H1 (cell line): ENCODE data around the gene ZNF24. TPM values are rescaled to one million over a fixed set of nuclear protein-coding genes. Genes with fewer than 3 reads are reported as not detected.

ENCODE experiments used
- CTCF ChIA-PET: fragments of 300-600 bp; sonication (Branson Sonifier 250); formaldehyde crosslinking; loops from one replicate; lab custom pipeline; 2021; ENCODE audit not compliant: partially characterized antibody; lab: Charles Lee
- POLR2A ChIA-PET: fragments of 300-600 bp; sonication (Branson Sonifier 250); formaldehyde crosslinking; loops from one replicate; lab custom pipeline; 2021; ENCODE audit warnings: inconsistent platforms; ENCODE audit not compliant: partially characterized antibody; lab: Charles Lee
- DNase-seq, 2 experiments: peaks; one replicate each; pipeline versions ENCODE4 v3.0.0 to v3.0.0-alpha.2; 2010 to 2022; ENCODE audit warnings: low spot score in 2 of 2, low read depth in 1 of 2, mixed read lengths in 1 of 2
- FAIRE-seq: peaks from 2 replicates; lab custom pipeline; 2011; peaks lifted over from hg19 to GRCh38; lab: Jason Lieb, UNC
- H2AFZ ChIP-seq: 2 replicates; pipeline ENCODE4 v1.8.1; 2012; ENCODE audit warnings: low read length, inconsistent platforms
- H2AK5ac ChIP-seq: 2 replicates; pipeline ENCODE4 v1.6.1; 2013; ENCODE audit warnings: low read depth, low read length
- H2BK120ac ChIP-seq: replicated peaks from 2 replicates; pipeline ENCODE3; 2013; ENCODE audit warnings: low read depth, low read length, inconsistent platforms
- H2BK12ac ChIP-seq: 2 replicates; pipeline ENCODE4 v1.6.1; 2013; ENCODE audit warnings: low read depth, low read length
- H2BK15ac ChIP-seq: 2 replicates; pipeline ENCODE4 v1.6.1; 2013; ENCODE audit warnings: low read length
- H2BK20ac ChIP-seq: 2 replicates; pipeline ENCODE4 v1.6.1; 2013; ENCODE audit warnings: low read length
- H2BK5ac ChIP-seq: 2 replicates; pipeline ENCODE4 v1.6.1; 2013; ENCODE audit warnings: low read depth, low read length
- H3K14ac ChIP-seq: 2 replicates; pipeline ENCODE4 v1.6.1; 2013; ENCODE audit warnings: inconsistent platforms; ENCODE audit not compliant: insufficient read length
- H3K18ac ChIP-seq: 2 replicates; pipeline ENCODE4 v1.6.1; 2013; ENCODE audit warnings: low read length; ENCODE audit errors: extremely low read depth
- H3K23ac ChIP-seq: 2 replicates; pipeline ENCODE4 v1.6.1; 2013; ENCODE audit warnings: inconsistent platforms; ENCODE audit not compliant: insufficient read length
- H3K23me2 ChIP-seq: 2 replicates; pipeline ENCODE4 v1.6.1; 2013; ENCODE audit warnings: low read depth, low read length
- H3K27ac ChIP-seq: 2 replicates; pipeline ENCODE4 v1.6.1; 2011; ENCODE audit warnings: low read depth, low read length, inconsistent platforms
- H3K27me3 ChIP-seq, 4 experiments: replicated peaks in 1 of 4; 1 replicate in 1 of 4; 2 replicates in 3 of 4; pipeline versions ENCODE4 v1.6.1 to v1.8.1; 2011 to 2013; ENCODE audit warnings: low read length in 3 of 4, mild to moderate bottlenecking in 3 of 4, inconsistent platforms in 2 of 4, mixed read lengths in 2 of 4, moderate library complexity in 1 of 4; ENCODE audit not compliant: control insufficient read depth in 3 of 4, insufficient read depth in 3 of 4; ENCODE audit errors: extremely low read depth in 1 of 4
- H3K36me3 ChIP-seq, 4 experiments: 2 replicates each; pipeline versions ENCODE4 v1.6.1 to v1.8.1; 2011 to 2013; ENCODE audit warnings: mild to moderate bottlenecking in 4 of 4, low read length in 3 of 4, moderate library complexity in 2 of 4, control low read depth in 1 of 4, inconsistent platforms in 1 of 4; ENCODE audit not compliant: insufficient read depth in 4 of 4, control insufficient read depth in 2 of 4
- H3K4ac ChIP-seq: replicated peaks from 2 replicates; pipeline ENCODE3; 2013; ENCODE audit warnings: low read length, low read depth, mixed read lengths, inconsistent platforms; ENCODE audit not compliant: insufficient read length
- H3K4me1 ChIP-seq, 4 experiments: replicated peaks in 1 of 4; 1 replicate in 1 of 4; 2 replicates in 3 of 4; pipeline versions ENCODE4 v1.6.1 to v1.8.1; 2011 to 2013; ENCODE audit warnings: low read length in 3 of 4, inconsistent platforms in 2 of 4, mixed read lengths in 1 of 4; ENCODE audit not compliant: insufficient read depth in 4 of 4, control insufficient read depth in 3 of 4
- H3K4me2 ChIP-seq, 2 experiments: 2 replicates each; pipeline versions ENCODE4 v1.6.1 to v1.8.1; 2011 to 2013; ENCODE audit warnings: low read depth in 2 of 2, low read length in 2 of 2, control low read depth in 1 of 2, inconsistent platforms in 1 of 2, mild to moderate bottlenecking in 1 of 2; ENCODE audit not compliant: insufficient read depth in 1 of 2
- H3K4me3 ChIP-seq, 4 experiments: fragments of 200-600, 300-600 bp in 1 of 4; sonication (generic), shearing (Covaris generic), sonication (Bioruptor Twin) in 1 of 4; 2 replicates each; pipeline versions ENCODE4 v1.5.1 to v1.8.1; 2011 to 2016; ENCODE audit warnings: low read length in 4 of 4, low read depth in 3 of 4, control low read depth in 2 of 4, inconsistent platforms in 2 of 4, mild to moderate bottlenecking in 2 of 4, mixed read lengths in 1 of 4, moderate library complexity in 1 of 4; ENCODE audit not compliant: insufficient read depth in 2 of 4; ENCODE audit errors: extremely low read depth in 1 of 4
- H3K56ac ChIP-seq: replicated peaks from 2 replicates; pipeline ENCODE3; 2013; ENCODE audit warnings: low read depth, mild to moderate bottlenecking, mixed read lengths, low read length, inconsistent platforms; ENCODE audit not compliant: insufficient read length
- H3K79me1 ChIP-seq: 2 replicates; pipeline ENCODE4 v1.6.1; 2013; ENCODE audit warnings: low read depth, low read length, control low read depth
- H3K79me2 ChIP-seq, 2 experiments: 2 replicates each; pipeline versions ENCODE4 v1.6.1 to v1.8.1; 2012 to 2013; ENCODE audit warnings: low read length in 2 of 2, mild to moderate bottlenecking in 2 of 2, inconsistent platforms in 1 of 2; ENCODE audit not compliant: insufficient read depth in 2 of 2, control insufficient read depth in 1 of 2
- H3K9ac ChIP-seq, 4 experiments: replicated peaks in 1 of 4; 1 replicate in 1 of 4; 2 replicates in 3 of 4; pipeline versions ENCODE4 v1.6.1 to v1.8.1; 2011 to 2013; ENCODE audit warnings: low read depth in 3 of 4, low read length in 3 of 4, control low read depth in 2 of 4, mild to moderate bottlenecking in 2 of 4, moderate library complexity in 2 of 4, inconsistent platforms in 1 of 4; ENCODE audit errors: extremely low read depth in 1 of 4
- H3K9me3 ChIP-seq, 2 experiments: 2 replicates each; pipeline versions ENCODE4 v1.6.1 to v1.8.1; 2012 to 2013; ENCODE audit warnings: mild to moderate bottlenecking in 2 of 2, moderate library complexity in 2 of 2, control low read depth in 1 of 2, inconsistent platforms in 1 of 2, low read depth in 1 of 2, low read length in 1 of 2, mixed read lengths in 1 of 2; ENCODE audit not compliant: insufficient read depth in 2 of 2
- H4K20me1 ChIP-seq, 2 experiments: replicated peaks in 1 of 2; 2 replicates each; pipeline versions ENCODE3 to v1.8.1; 2011 to 2013; ENCODE audit warnings: inconsistent platforms in 2 of 2, low read length in 2 of 2, mild to moderate bottlenecking in 1 of 2; ENCODE audit not compliant: insufficient read depth in 2 of 2, control insufficient read depth in 1 of 2
- H4K5ac ChIP-seq: 2 replicates; pipeline ENCODE4 v1.6.1; 2013; ENCODE audit warnings: low read length, low read depth, mixed read lengths, inconsistent platforms; ENCODE audit not compliant: insufficient read length
- H4K8ac ChIP-seq: 2 replicates; pipeline ENCODE4 v1.8.0; 2013; ENCODE audit warnings: mild to moderate bottlenecking, moderate library complexity, low read length, inconsistent platforms; ENCODE audit not compliant: insufficient read depth; ENCODE audit errors: extremely low read depth
- H4K91ac ChIP-seq: replicated peaks from 2 replicates; pipeline ENCODE3; 2013; ENCODE audit warnings: low read length, mixed read lengths, inconsistent platforms; ENCODE audit not compliant: insufficient read length
- ASH2L ChIP-seq: fragments of 200-600, 300-600 bp; sonication (generic); IDR thresholded peaks from one replicate; pipeline ENCODE4 v1.7.1; 2017; ENCODE audit warnings: low read length
- BRCA1 ChIP-seq: IDR thresholded peaks from 2 replicates; pipeline ENCODE4 v1.6.1; 2012; ENCODE audit warnings: low read depth, low read length, improper control_type of control experiment
- CEBPB ChIP-seq: IDR thresholded peaks from 2 replicates; pipeline ENCODE4 v1.6.1; 2012; ENCODE audit warnings: low read depth, low read length
- CHD1 ChIP-seq: IDR thresholded peaks from 2 replicates; pipeline ENCODE4 v1.6.1; 2012; ENCODE audit warnings: low read depth, low read length, improper control_type of control experiment
- E2F6 ChIP-seq: IDR thresholded peaks from 2 replicates; pipeline ENCODE4 v1.6.1; 2012; ENCODE audit warnings: inconsistent platforms
- HDAC2 ChIP-seq, 2 experiments: fragments of 300-600 bp in 1 of 2; sonication (generic) in 1 of 2; IDR thresholded peaks; 2 replicates each; pipeline ENCODE4 v1.6.1; 2011 to 2012; ENCODE audit warnings: low read depth in 2 of 2, low read length in 2 of 2, mild to moderate bottlenecking in 2 of 2, moderate library complexity in 2 of 2, borderline replicate concordance in 1 of 2, inconsistent platforms in 1 of 2
- KDM1A ChIP-seq: fragments of 200-600, 300-600 bp; sonication (generic); IDR thresholded peaks from 2 replicates; pipeline ENCODE4 v1.7.1; 2016; ENCODE audit warnings: mild to moderate bottlenecking, low read length, borderline replicate concordance
- KDM4A ChIP-seq: IDR thresholded peaks from one replicate; pipeline ENCODE4 v1.7.1; 2012; ENCODE audit warnings: low read depth, mild to moderate bottlenecking, moderate library complexity, low read length, inconsistent platforms; ENCODE audit not compliant: severe bottlenecking
- RAD21 ChIP-seq, 2 experiments: IDR thresholded peaks in 1 of 2; conservative IDR thresholded peaks in 1 of 2; 2 replicates each; pipeline ENCODE4 v1.6.1; 2011; ENCODE audit warnings: low read depth in 2 of 2, low read length in 2 of 2, improper control_type of control experiment in 1 of 2, inconsistent platforms in 1 of 2, mild to moderate bottlenecking in 1 of 2, moderate library complexity in 1 of 2
- RBBP5 ChIP-seq: IDR thresholded peaks from 2 replicates; pipeline ENCODE4 v1.7.1; 2012; ENCODE audit warnings: low read depth, mild to moderate bottlenecking, inconsistent platforms, low read length, moderate library complexity, borderline replicate concordance
- SIN3A ChIP-seq, 2 experiments: IDR thresholded peaks in 1 of 2; conservative IDR thresholded peaks in 1 of 2; 2 replicates each; pipeline ENCODE4 v1.6.1; 2011 to 2012; ENCODE audit warnings: low read length in 2 of 2, improper control_type of control experiment in 1 of 2, low read depth in 1 of 2, mild to moderate bottlenecking in 1 of 2
- USF2 ChIP-seq: IDR thresholded peaks from 2 replicates; pipeline ENCODE4 v1.6.1; 2011; ENCODE audit warnings: low read length, improper control_type of control experiment
- polyA plus RNA-seq, 7 experiments: library from polyadenylated mRNA; depleted of rRNA in 3 of 7; stranded (reverse) in 5 of 7; unstranded in 2 of 7; fragments of >200 nt in 5 of 7; fragments of 200-250 nt in 2 of 7; gene quantifications; 1 replicate in 5 of 7; 2 replicates in 1 of 7; 4 replicates in 1 of 7; pipeline versions ENCODE4 v1.2.1 to v1.2.3, GENCODE V29; 2011 to 2013; ENCODE audit warnings: missing spikeins in 2 of 7, mixed read lengths in 2 of 7
- total RNA-seq: library from RNA; stranded (reverse); fragmentation: NEBNext Ultra II Directional; extraction: Animal tissue kit (Norgen Biotek cat#: 25700); gene quantifications from 2 replicates; pipeline ENCODE4 v1.2.1, GENCODE V29; 2021

Gene ZNF24
- total and polyA plus RNA-seq, 2 of the 8 experiments (the other 6 are each of a cell fraction or from before 2014, with no cell fraction given), result 12.5 to 56.9 TPM

- POLR2A ChIA-PET, result no interaction called here
- no peak for FAIRE-seq
Observed at GRCh38 chr18:35393716-35394115, 49.5 kb upstream of the ZNF24 start.

More at GRCh38 chr18:35393716-35394115, 49.5 kb upstream of the ZNF24 start:
- no peak for DNase-seq
- Histone ChIP-seq H3K36me3 (no peaks in the 10 kb centered on the region), H3K4ac (no peak overlapping the region), H2BK20ac (no peak overlapping the region), H2AFZ (no peak overlapping the region), H4K8ac (no peak overlapping the region), H3K79me1 (no peaks in the 10 kb centered on the region), H3K9me3 (0 out of 4 replicates have a peak, but pooled peaks cover 0 to 2% of the 10 kb centered on the region in 2 experiments), H4K20me1 (no peaks in the 10 kb centered on the region), H2BK5ac (no peak overlapping the region), H3K14ac (no peak overlapping the region), H4K5ac (no peak overlapping the region), H3K79me2 (no peaks in the 10 kb centered on the region), H3K9ac (no peak overlapping the region), H4K91ac (no peak overlapping the region), H3K27ac (no peak overlapping the region), H3K4me1 (no peaks in the 10 kb centered on the region), H3K23ac (no peak overlapping the region), H3K23me2 (no peaks in the 10 kb centered on the region), H3K27me3 (peaks cover 0 to 1% (median 0%) of the 10 kb centered on the region in 4 experiments; a peak in 1 of 7 replicates), H3K4me2 (no peak overlapping the region), H3K56ac (no peak overlapping the region), H2BK120ac (no peak overlapping the region), H2BK15ac (no peak overlapping the region), H3K18ac (no peak overlapping the region), H2AK5ac (no peak overlapping the region), H2BK12ac (no peak overlapping the region), H3K4me3 (no peak overlapping the region)
- TF ChIP-seq HDAC2 (IDR thresholded peaks at IDR 0.05; ENCODE audit: borderline replicate concordance in 1 of 2, low read depth in 2 of 2, low read length in 2 of 2) (no peak), E2F6 (no peak), RBBP5 (no peak), BRCA1 (no peak), CHD1 (no peak), RAD21 (IDR thresholded peaks at IDR 0.05 in 1 of 2, conservative IDR thresholded peaks at IDR 0.05 in 1 of 2; ENCODE audit: low read depth in 2 of 2, low read length in 2 of 2) (no peak), KDM4A (no peak), USF2 (no peak), CEBPB (no peak), KDM1A (no peak), ASH2L (no peak), SIN3A (conservative IDR thresholded peaks at IDR 0.05 in 1 of 2, IDR thresholded peaks at IDR 0.05 in 1 of 2; ENCODE audit: low read depth in 1 of 2, low read length in 2 of 2) (no peak)
- CTCF ChIA-PET, result no interaction called here
